ENCODE measurements around the gene TJP3.

Gene TJP3

GRCh38 chr19:3782330-3782729 is 74.1 kb downstream of the TJP3 start:
- DNase-seq (ENCODE audit: low read depth in 2 of 2, low spot score in 1 of 2): no peak

- DNase-seq (ENCODE audit: low read depth in 2 of 2, low spot score in 1 of 2): no peak
These were observed 74.7 kb downstream of the TJP3 start for GRCh38 chr19:3782903-3783302.

- DNase-seq (ENCODE audit: low read depth in 2 of 2, low spot score in 1 of 2): no peak
These were observed 75.7 kb downstream of the TJP3 start for GRCh38 chr19:3783660-3784584.

GRCh38 chr19:3784607-3785450 is 76.6 kb downstream of the TJP3 start:
- no peak for DNase-seq (ENCODE audit: low read depth in 2 of 2, low spot score in 1 of 2)

- no peak for DNase-seq (ENCODE audit: low read depth in 2 of 2, low spot score in 1 of 2)
These were observed 77.3 kb downstream of the TJP3 start for GRCh38 chr19:3785451-3785937.

GRCh38 chr19:3785938-3786824 is 78.0 kb downstream of the TJP3 start, which contains the start of gene MATK:
MATK (minus strand) TSS chr19:3786381; CDS start chr19:3785135, 1,246 bp downstream.
- no peak for DNase-seq (ENCODE audit: low read depth in 2 of 2, low spot score in 1 of 2)

GRCh38 chr19:3788996-3789778 is 81.0 kb downstream of the TJP3 start:
- no peak for DNase-seq (ENCODE audit: low read depth in 2 of 2, low spot score in 1 of 2)

- DNase-seq (ENCODE audit: low read depth in 2 of 2, low spot score in 1 of 2): no peak
These were observed 82.1 kb downstream of the TJP3 start for GRCh38 chr19:3790209-3790734.

- DNase-seq (ENCODE audit: low read depth in 2 of 2, low spot score in 1 of 2): no peak
These were observed 82.8 kb downstream of the TJP3 start for GRCh38 chr19:3790941-3791340.

- no peak for DNase-seq (ENCODE audit: low read depth in 2 of 2, low spot score in 1 of 2)
These were observed 83.9 kb downstream of the TJP3 start for GRCh38 chr19:3792114-3792513.

GRCh38 chr19:3793799-3794198 is 85.6 kb downstream of the TJP3 start:
- DNase-seq (ENCODE audit: low read depth in 2 of 2, low spot score in 1 of 2): no peak

GRCh38 chr19:3796358-3796757 is 88.2 kb downstream of the TJP3 start:
- DNase-seq (ENCODE audit: low read depth in 2 of 2, low spot score in 1 of 2): no peak

GRCh38 chr19:3798137-3798536 is 90.0 kb downstream of the TJP3 start:
- no peak for DNase-seq (ENCODE audit: low read depth in 2 of 2, low spot score in 1 of 2)

Data from stimulated activated CD8-positive, alpha-beta memory T cell treated with anti-CD3 and anti-CD28 coated beads, Interleukin-4, amount 100 ng/mL, for 1 hour (primary cell).